ENCODE measurements around the gene STAT6.
A peak's percentile ranks its signal among the peaks of the same experiment; 100 is the strongest.

The STAT6 gene

GRCh38 chr12:57146092-57146491 lies 34.9 kb upstream of the STAT6 start:
- DNase-seq: no peak

GRCh38 chr12:57145460-57146059 lies 34.4 kb upstream of the STAT6 start:
- no peak for DNase-seq

- DNase-seq: peak in 1 of 6 experiments; percentile 9
Measured at GRCh38 chr12:57143454-57143853, 32.3 kb upstream of the STAT6 start.

DNA sequence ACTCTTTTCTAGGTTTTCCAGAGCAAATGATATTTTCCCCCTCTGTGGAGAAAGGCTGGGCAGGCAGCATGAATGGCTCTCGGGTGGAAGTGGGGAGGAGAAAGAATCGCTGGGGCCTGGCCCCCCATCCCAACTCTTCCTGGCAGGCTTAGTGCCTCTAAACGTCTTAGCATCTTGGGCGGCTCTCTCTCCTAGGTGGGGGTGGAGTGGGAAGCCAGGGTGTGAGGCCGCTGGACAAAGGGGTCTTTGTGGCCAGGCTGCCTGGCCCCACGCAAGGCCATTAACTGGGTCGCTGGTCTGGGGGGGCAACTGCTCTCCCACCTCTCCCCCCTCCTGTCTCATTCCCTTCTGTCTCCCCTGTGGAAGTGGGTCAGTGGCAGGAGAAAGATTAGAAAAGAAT lies 31.6 kb upstream of the STAT6 start:
- DNase-seq: no peak

- DNase-seq: no peak
Measured at GRCh38 chr12:57142121-57142520, 31.0 kb upstream of the STAT6 start.

- no peak for DNase-seq
Measured at GRCh38 chr12:57141249-57141648, 30.1 kb upstream of the STAT6 start.

- no peak for DNase-seq
Measured at GRCh38 chr12:57139796-57140649, 28.9 kb upstream of the STAT6 start.

DNA sequence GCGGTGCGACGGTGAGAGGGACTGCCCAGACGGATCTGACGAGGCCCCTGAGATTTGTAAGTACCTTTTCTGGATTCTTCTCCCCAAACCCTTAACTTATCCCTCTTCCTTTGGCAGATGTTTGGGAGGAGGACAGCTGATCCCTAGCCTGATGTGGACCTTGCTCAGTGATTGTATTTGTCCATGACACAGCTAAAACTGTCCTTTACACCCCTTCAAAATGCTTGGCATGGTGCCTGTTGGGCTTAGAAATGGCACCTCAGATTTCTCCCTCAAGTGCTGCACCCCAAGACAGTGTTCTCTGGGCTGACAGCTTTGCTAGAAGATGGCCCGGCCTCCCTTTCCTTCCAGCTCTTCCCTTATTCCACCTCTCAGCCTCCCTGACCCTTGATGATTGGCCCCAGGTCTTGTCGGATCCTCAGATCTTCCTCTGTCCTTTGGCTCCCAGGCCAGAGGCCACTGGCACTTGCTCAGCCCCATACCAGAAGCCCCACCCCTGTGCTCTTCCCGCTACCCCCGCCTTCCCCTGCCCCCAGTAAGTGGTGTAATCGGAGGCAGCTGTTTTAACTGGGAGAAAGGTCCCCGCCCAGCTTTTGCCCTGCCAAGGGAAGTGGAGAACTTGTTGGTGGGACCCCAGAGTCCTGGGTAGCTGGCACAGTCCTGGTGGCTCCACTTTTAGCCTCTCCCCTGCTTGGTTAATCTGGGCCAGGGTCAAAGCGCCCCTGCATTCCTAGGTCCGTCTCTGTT lies 27.5 kb upstream of the STAT6 start:
- no peak for DNase-seq

- no peak for DNase-seq
Measured at GRCh38 chr12:57135527-57136326, 24.6 kb upstream of the STAT6 start.

- DNase-seq: no peak
Measured at GRCh38 chr12:57134949-57135348, 23.8 kb upstream of the STAT6 start.

GRCh38 chr12:57133916-57134315 lies 22.8 kb upstream of the STAT6 start:
- DNase-seq: no peak

GRCh38 chr12:57133013-57133569 lies 21.9 kb upstream of the STAT6 start:
- no peak for DNase-seq

DNA sequence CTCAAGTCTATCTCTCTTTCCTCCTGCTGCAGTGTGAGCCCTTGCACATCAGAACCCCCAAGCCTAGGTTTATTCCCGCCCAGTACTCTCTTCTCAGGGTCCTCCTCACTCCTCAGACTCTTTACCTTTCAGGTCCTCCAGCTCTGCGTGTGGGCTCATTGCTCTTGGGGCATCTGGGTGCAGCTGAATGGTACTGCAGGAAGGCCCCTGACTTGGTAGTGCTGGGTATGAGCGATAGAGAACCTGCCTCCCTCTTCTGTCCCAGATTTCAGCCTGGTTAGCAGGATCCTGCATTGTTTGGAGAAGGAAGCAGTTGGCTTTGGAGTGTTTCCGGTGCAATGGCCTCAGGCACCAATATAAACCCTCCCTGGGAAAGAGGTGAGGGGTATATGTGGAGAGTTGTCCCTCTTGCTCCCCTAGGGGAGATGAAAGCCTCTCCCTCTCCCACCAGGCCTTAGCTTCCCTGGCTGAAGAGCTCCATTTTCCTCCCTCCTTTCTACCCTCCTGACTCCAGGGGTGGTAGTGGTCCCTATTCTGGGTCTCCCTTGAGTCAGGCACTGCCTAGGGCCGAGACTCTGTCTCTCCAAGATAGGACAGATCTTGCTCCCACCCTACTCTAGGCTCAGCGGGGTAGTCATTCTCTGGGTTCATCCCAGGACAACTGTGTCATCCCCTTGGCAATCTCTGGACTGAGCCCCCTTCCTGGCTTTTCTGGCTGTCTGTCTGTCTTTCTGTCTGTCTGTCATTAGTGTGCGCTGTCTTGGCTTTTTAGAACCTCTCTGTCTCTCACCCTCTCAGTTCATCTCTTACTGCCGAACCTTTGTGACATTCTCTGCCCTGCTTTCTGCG lies 21.0 kb upstream of the STAT6 start:
- DNase-seq: no peak

- DNase-seq: no peak
Measured at GRCh38 chr12:57130941-57131340, 19.8 kb upstream of the STAT6 start.

DNA sequence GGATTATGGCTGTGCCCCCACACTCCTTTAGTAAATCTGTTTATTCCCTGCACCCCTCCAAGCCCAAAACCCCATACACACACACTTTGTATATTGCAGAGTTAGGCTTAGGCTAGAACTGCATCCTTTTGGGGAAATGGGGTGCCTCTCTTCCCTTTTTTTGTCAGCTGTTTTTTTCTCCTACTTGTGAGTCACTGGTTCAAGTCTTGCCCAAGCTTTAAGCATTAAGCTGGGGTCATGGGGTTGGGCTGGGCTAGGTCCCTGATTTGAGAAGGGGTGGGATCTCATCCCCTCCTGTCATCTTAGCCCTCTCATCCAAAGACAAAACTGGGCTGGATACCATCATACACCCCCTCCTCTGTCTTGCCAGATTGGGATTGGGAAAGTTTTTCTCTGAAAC lies 18.7 kb upstream of the STAT6 start:
- no peak for DNase-seq

GRCh38 chr12:57129321-57129842 lies 18.2 kb upstream of the STAT6 start:
- DNase-seq: no peak

DNA sequence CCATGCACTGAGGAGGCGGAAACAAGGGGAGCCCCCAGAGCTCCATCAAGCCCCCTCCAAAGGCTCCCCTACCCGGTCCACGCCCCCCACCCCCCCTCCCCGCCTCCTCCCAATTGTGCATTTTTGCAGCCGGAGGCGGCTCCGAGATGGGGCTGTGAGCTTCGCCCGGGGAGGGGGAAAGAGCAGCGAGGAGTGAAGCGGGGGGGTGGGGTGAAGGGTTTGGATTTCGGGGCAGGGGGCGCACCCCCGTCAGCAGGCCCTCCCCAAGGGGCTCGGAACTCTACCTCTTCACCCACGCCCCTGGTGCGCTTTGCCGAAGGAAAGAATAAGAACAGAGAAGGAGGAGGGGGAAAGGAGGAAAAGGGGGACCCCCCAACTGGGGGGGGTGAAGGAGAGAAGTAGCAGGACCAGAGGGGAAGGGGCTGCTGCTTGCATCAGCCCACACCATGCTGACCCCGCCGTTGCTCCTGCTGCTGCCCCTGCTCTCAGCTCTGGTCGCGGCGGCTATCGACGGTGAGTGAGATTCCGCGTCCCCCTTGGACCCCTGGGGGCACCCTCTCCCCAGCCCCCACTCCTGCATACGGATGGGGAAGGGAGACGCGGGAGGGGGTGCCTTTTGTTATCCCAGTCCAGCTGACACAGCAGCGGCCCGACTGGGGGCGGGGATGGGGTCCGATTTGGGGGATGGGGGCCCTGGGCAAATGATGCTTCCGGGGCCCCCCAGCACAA lies 17.5 kb upstream of the STAT6 start:
- DNase-seq: no peak

- DNase-seq: peak; percentile 66 to 87 (median 82)
Measured at GRCh38 chr12:57127726-57128518, 16.8 kb upstream of the STAT6 start, which contains the start of gene LRP1. TSS of gene LRP1 (plus strand) at chr12:57128483. CDS start at chr12:57128965, 482 bp downstream.

- peak in 5 of 6 experiments; percentile 17 to 56 (median 38) for DNase-seq
Measured at GRCh38 chr12:57127101-57127725, 16.1 kb upstream of the STAT6 start.
